Measurements from ENCODE around the gene TNS1.

GRCh38 chr2:217830061-217830460 is 172.7 kb downstream of the TNS1 start:
- TF ChIP-seq FOXK1 (CRISPR knock-in tag; IDR thresholded peaks at IDR 0.05) (no peak), TP53 (CRISPR knock-in tag; IDR thresholded peaks at IDR 0.05) (no peak), CTCF (IDR thresholded peaks at IDR 0.05) (no peak), ELF4 (CRISPR knock-in tag; IDR thresholded peaks at IDR 0.05; ENCODE audit: low read depth) (no peak), ZNF263 (CRISPR knock-in tag; IDR thresholded peaks at IDR 0.05; ENCODE audit: low read depth) (no peak), SP1 (CRISPR knock-in tag; conservative IDR thresholded peaks at IDR 0.05) (no peak), IRF2 (CRISPR knock-in tag; IDR thresholded peaks at IDR 0.05; ENCODE audit: borderline replicate concordance, low read depth) (no peak), MYBL2 (CRISPR knock-in tag; IDR thresholded peaks at IDR 0.05) (no peak)

Measured in WTC11 (cell line).